Measurements from ENCODE around the gene RARG. TPM values are rescaled to one million over a fixed set of nuclear protein-coding genes. Genes with fewer than 3 reads are reported as not detected.

RARG gene
- polyA plus RNA-seq, 1 donor (not counting 4 experiments of a cell fraction or from before 2014, with no cell fraction given), result 26.4 TPM

GRCh38 chr12:53182903-53183302, 49.1 kb downstream of the RARG start:
- Histone ChIP-seq H2AFZ (ENCODE audit: control insufficient read depth, low read length) (no peak overlapping the region), H3K27me3 (ENCODE audit: control insufficient read depth, extremely low read depth, insufficient read depth, low read length) (no peaks in the 10 kb centered on the region), H3K4me1 (ENCODE audit: control insufficient read depth, extremely low read depth, insufficient read depth, low read length) (peaks cover 20% of the 10 kb centered on the region), H3K9ac (ENCODE audit: control insufficient read depth, extremely low read depth, insufficient read depth, low read length) (no peak overlapping the region), H4K20me1 (ENCODE audit: control insufficient read depth, extremely low read depth, insufficient read depth, low read length) (no peaks in the 10 kb centered on the region), H3K4me2 (ENCODE audit: control insufficient read depth, extremely low read depth, insufficient read depth, low read depth, low read length) (no peak overlapping the region), H3K27ac (ENCODE audit: control insufficient read depth, insufficient read depth, low read length) (no peak overlapping the region), H3K9me3 (ENCODE audit: control insufficient read depth, low read depth, low read length) (no peaks in the 10 kb centered on the region), H3K9me1 (ENCODE audit: control insufficient read depth, extremely low read depth, insufficient read depth, low read length) (no peaks in the 10 kb centered on the region), H3K79me2 (ENCODE audit: control insufficient read depth, insufficient read depth, low read length) (peaks cover 14% of the 10 kb centered on the region), H3K4me3 (ENCODE audit: control insufficient read depth in 2 of 3, extremely low read depth in 1 of 3, insufficient read depth in 2 of 3, low read depth in 1 of 3, low read length in 3 of 3) (no peak overlapping the region), H3K36me3 (ENCODE audit: control insufficient read depth in 2 of 2, extremely low read depth in 1 of 2, insufficient read depth in 2 of 2, low read length in 2 of 2) (peaks cover 23 to 28% of the 10 kb centered on the region in 2 experiments)
- no peak for FAIRE-seq
- dilution Hi-C loops (cut with MboI; ENCODE audit: extremely low pct_ligation_motif_present, low sequenced_read_pairs), result no loop called here
- TF ChIP-seq EZH2 (IDR thresholded peaks at IDR 0.05; ENCODE audit: low read length) (no peak), CTCF (optimal IDR thresholded peaks at IDR 0.05 in 1 of 3, IDR thresholded peaks at IDR 0.05 in 1 of 3, conservative IDR thresholded peaks at IDR 0.05 in 1 of 3; ENCODE audit: extremely low read depth in 1 of 3, insufficient read depth in 2 of 3, low read length in 3 of 3) (no peak)
- no peak for DNase-seq (ENCODE audit: low read depth, low spot score)

- Histone ChIP-seq H3K9me1 (ENCODE audit: control insufficient read depth, extremely low read depth, insufficient read depth, low read length) (no peaks in the 10 kb centered on the region), H3K27me3 (ENCODE audit: control insufficient read depth, extremely low read depth, insufficient read depth, low read length) (no peaks in the 10 kb centered on the region), H3K4me1 (ENCODE audit: control insufficient read depth, extremely low read depth, insufficient read depth, low read length) (peaks cover 20% of the 10 kb centered on the region), H3K36me3 (ENCODE audit: control insufficient read depth in 2 of 2, extremely low read depth in 1 of 2, insufficient read depth in 2 of 2, low read length in 2 of 2) (peaks cover 17 to 28% of the 10 kb centered on the region in 2 experiments), H3K27ac (ENCODE audit: control insufficient read depth, insufficient read depth, low read length) (no peak overlapping the region), H3K9ac (ENCODE audit: control insufficient read depth, extremely low read depth, insufficient read depth, low read length) (no peak overlapping the region), H3K4me3 (ENCODE audit: control insufficient read depth in 2 of 3, extremely low read depth in 1 of 3, insufficient read depth in 2 of 3, low read depth in 1 of 3, low read length in 3 of 3) (peak overlapping the region; percentile 72 to 89 (median 82)), H3K9me3 (ENCODE audit: control insufficient read depth, low read depth, low read length) (no peaks in the 10 kb centered on the region), H3K4me2 (ENCODE audit: control insufficient read depth, extremely low read depth, insufficient read depth, low read depth, low read length) (peak overlapping the region; percentile 83), H4K20me1 (ENCODE audit: control insufficient read depth, extremely low read depth, insufficient read depth, low read length) (no peaks in the 10 kb centered on the region), H3K79me2 (ENCODE audit: control insufficient read depth, insufficient read depth, low read length) (peaks cover 14% of the 10 kb centered on the region), H2AFZ (ENCODE audit: control insufficient read depth, low read length) (no peak overlapping the region)
- DNase-seq (ENCODE audit: low read depth, low spot score) (no peak), FAIRE-seq (no peak)
- dilution Hi-C loops (cut with MboI; ENCODE audit: extremely low pct_ligation_motif_present, low sequenced_read_pairs), result no loop called here
- TF ChIP-seq CTCF (optimal IDR thresholded peaks at IDR 0.05 in 1 of 3, IDR thresholded peaks at IDR 0.05 in 1 of 3, conservative IDR thresholded peaks at IDR 0.05 in 1 of 3; ENCODE audit: extremely low read depth in 1 of 3, insufficient read depth in 2 of 3, low read length in 3 of 3) (no peak), EZH2 (IDR thresholded peaks at IDR 0.05; ENCODE audit: low read length) (no peak)
Measured at GRCh38 chr12:53181935-53182334, 50.1 kb downstream of the RARG start.
